Uterus (tissue), 4 donors: Measurements from ENCODE around the gene JPH3. TPM values are rescaled to one million over a fixed set of nuclear protein-coding genes. Genes with fewer than 3 reads are reported as not detected.

Experiments
- DNase-seq, 2 donors: peaks; one replicate each; pipeline ENCODE4 v3.0.0-alpha.2; 2019 to 2020
- H3K27ac ChIP-seq, 2 donors: fragments of 200-600 bp; sonication (generic); 1 replicate in 1 of 2; 2 replicates in 1 of 2; pipeline ENCODE4 v1.5.1; 2016 to 2018
- H3K27me3 ChIP-seq, 2 donors: fragments of 200-600 bp; sonication (generic); one replicate each; pipeline ENCODE4 v1.5.1; 2018 to 2019; ENCODE audit warnings: control low read depth in 1 of 2
- H3K36me3 ChIP-seq, 2 donors: fragments of 200-600 bp; sonication (generic); one replicate each; pipeline ENCODE4 v1.5.1; 2019; ENCODE audit warnings: control low read depth in 1 of 2
- H3K4me1 ChIP-seq, 2 donors: fragments of 200-600 bp; sonication (generic); one replicate each; pipeline ENCODE4 v1.5.1; 2018 to 2019; ENCODE audit warnings: control low read depth in 1 of 2
- H3K4me3 ChIP-seq, 2 donors: fragments of 200-600 bp; sonication (generic); 1 replicate in 1 of 2; 2 replicates in 1 of 2; pipeline ENCODE4 v1.5.1; 2018 to 2019; ENCODE audit warnings: mild to moderate bottlenecking in 1 of 2
- H3K9me3 ChIP-seq, 2 donors: fragments of 200-600 bp; sonication (generic); one replicate each; pipeline ENCODE4 v1.5.1; 2019; ENCODE audit warnings: control low read depth in 1 of 2
- POLR2A ChIP-seq, 2 donors: fragments of 450-650 bp; IDR thresholded peaks; one replicate each; pipeline ENCODE4 v1.6.1; 2016; ENCODE audit warnings: antibody characterized with exemption in 2 of 2, mild to moderate bottlenecking in 1 of 2, moderate library complexity in 1 of 2
- intact Hi-C: fragments of 100-400 bp; cut with DNase I; formaldehyde crosslinking; loops from one replicate; pipeline ENCODE4 v1.15.1; 2023; ENCODE audit warnings: low total_unique reads
- total RNA-seq, 4 donors: library from RNA; depleted of rRNA in 3 of 4; stranded (reverse); fragments of >200 nt in 3 of 4; gene quantifications; one replicate each; pipeline versions ENCODE4 v1.1.0 to v1.2.4, GENCODE V29; 2014 to 2023
- TF ChIP-seq, protein P1 (sequence below), 4 experiments: fragments of 200-600 bp in 2 of 4; fragments of 450-650 bp in 2 of 4; sonication (generic) in 2 of 4; IDR thresholded peaks; one replicate each; pipeline ENCODE4 v1.5.1; 2016 to 2019; ENCODE audit warnings: antibody characterized with exemption in 4 of 4, mild to moderate bottlenecking in 2 of 4, moderate library complexity in 1 of 4
- donor health status: DM: yes; HTN: yes; CAD: no.

Gene JPH3
- total RNA-seq, 4 donors from 2014 or later = 0.27 to 1.1 TPM; not detected in 2

DNA sequence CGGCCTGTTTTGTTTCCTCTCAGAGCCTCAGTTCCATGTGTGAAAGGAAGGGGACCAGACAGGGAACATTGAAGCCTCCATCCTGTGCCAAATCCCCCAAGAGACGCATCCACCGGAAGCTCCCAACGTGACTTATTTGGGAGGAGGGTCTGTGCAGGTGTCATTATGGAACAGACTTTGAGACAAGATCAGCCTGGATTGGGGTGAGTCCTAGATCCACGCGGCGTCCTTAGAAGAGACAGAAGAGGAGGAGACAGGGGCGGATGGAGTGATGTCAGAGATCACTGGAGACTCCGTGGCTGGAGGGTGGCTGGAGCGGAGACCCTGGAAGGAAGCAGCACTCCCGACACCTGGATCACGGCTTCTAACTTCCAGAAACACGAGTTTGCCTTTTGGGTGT, 83.5 kb downstream of the JPH3 start:
- Histone ChIP-seq H3K27ac (no peak overlapping the region), H3K4me3 (no peak overlapping the region), H3K27me3 (no peaks in the 10 kb centered on the region), H3K9me3 (no peaks in the 10 kb centered on the region), H3K36me3 (no peaks in the 10 kb centered on the region), H3K4me1 (no peaks in the 10 kb centered on the region)
- TF ChIP-seq, protein P1, sequence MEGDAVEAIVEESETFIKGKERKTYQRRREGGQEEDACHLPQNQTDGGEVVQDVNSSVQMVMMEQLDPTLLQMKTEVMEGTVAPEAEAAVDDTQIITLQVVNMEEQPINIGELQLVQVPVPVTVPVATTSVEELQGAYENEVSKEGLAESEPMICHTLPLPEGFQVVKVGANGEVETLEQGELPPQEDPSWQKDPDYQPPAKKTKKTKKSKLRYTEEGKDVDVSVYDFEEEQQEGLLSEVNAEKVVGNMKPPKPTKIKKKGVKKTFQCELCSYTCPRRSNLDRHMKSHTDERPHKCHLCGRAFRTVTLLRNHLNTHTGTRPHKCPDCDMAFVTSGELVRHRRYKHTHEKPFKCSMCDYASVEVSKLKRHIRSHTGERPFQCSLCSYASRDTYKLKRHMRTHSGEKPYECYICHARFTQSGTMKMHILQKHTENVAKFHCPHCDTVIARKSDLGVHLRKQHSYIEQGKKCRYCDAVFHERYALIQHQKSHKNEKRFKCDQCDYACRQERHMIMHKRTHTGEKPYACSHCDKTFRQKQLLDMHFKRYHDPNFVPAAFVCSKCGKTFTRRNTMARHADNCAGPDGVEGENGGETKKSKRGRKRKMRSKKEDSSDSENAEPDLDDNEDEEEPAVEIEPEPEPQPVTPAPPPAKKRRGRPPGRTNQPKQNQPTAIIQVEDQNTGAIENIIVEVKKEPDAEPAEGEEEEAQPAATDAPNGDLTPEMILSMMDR (IDR thresholded peaks at IDR 0.05) = no peak
- no peak for TF ChIP-seq POLR2A (IDR thresholded peaks at IDR 0.05)
- DNase-seq = no peak
- intact Hi-C loops = no loop called here

DNA sequence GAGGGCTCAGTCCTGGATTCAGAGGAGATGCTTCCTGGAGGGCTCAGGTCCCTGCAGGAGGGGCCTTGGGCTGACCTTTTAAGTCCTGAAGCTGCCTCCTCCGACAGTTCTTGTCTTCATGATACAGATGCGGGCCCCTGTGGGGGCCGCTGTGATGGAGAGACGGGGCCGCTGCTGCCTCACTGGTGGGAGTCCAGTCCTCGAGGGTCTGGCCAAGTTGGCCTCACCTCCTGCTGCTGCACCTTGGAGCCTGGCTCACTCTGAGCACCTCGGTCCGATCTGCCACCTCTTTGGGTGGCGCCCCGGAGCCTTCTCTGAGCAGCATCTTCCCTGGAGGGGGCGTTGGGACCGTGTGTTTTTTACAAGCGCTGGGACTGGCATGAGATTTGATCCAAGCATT, 84.4 kb downstream of the JPH3 start:
- Histone ChIP-seq H3K27me3 (no peaks in the 10 kb centered on the region), H3K36me3 (no peaks in the 10 kb centered on the region), H3K9me3 (no peaks in the 10 kb centered on the region), H3K27ac (no peak overlapping the region), H3K4me1 (no peaks in the 10 kb centered on the region), H3K4me3 (no peak overlapping the region)
- TF ChIP-seq, protein P1 (IDR thresholded peaks at IDR 0.05) = no peak
- TF ChIP-seq POLR2A (IDR thresholded peaks at IDR 0.05) = no peak
- no peak for DNase-seq
- intact Hi-C loops = no loop called here

DNA sequence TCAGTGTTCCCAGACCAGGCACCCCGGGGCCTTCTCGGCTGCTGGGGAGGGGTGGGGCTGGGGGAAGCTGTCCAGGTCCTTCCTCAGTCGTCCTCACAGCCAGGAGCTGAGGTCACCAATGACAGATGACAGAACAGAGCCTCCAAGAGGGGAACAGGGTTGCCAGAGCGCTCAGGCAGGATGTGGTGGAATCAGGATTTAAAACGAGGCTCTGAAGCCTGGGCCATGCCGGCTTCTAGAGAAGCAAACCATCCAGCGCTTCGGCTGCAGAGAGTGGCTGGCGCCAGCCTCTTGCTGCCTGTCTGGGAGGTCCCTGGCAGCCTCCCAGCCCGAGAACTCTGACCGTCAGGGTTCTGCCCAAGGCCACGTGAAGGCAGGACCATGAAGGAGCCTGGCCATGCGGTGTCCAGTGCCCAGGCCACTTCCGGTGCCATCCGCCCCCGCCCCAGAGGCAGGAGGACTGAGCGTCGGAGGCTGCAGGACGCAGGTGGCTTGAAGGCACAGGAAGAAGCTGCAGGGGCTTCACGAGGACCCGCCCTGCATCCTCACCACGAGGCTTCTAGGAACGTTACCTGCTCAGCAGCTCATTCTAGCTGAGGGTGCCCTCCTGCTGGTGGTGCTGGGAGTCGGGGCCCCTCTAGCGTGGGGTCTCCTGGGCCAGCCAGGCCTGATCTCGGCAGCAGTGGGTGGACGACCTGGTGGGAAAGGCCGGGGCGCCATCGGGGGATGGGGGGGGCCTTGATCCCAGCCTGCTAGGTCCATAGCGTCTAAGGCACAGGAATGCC, 85.0 kb downstream of the JPH3 start:
- no peaks in the 10 kb centered on the region for H3K36me3 ChIP-seq
- no peak overlapping the region for H3K27ac ChIP-seq
- no peaks in the 10 kb centered on the region for H3K9me3 ChIP-seq
- DNase-seq = no peak
- H3K4me1 ChIP-seq = no peaks in the 10 kb centered on the region
- intact Hi-C loops = no loop called here
- no peak overlapping the region for H3K4me3 ChIP-seq
- TF ChIP-seq, protein P1 (IDR thresholded peaks at IDR 0.05) = no peak
- no peak for TF ChIP-seq POLR2A (IDR thresholded peaks at IDR 0.05)
- no peaks in the 10 kb centered on the region for H3K27me3 ChIP-seq

DNA sequence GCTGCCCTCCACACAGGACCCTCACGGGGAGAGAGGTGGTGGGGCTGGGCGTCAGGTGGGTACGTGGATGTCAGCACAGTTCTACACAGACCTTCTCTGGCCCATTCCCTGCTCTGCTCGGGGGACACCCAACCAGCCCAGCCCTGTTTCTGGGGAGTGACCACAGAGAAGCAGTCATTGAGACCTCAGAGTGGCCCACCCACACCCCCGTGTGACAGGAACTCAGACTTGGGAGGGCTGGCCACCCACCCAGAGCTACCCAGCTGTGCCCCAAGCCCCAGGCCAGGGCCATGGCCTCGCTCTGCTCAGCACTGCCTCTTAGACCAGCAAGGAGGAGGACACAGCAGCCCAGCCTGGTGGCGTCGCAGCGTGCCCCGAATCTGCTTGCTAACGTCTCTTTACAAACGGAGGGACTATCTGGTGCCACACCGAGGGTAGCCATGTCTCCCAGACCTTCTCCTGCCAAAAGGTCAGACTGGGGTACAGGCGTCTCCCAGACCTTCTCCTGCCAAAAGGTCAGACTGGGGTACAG, 85.8 kb downstream of the JPH3 start:
- Histone ChIP-seq H3K27ac (no peak overlapping the region), H3K4me3 (no peak overlapping the region), H3K4me1 (no peaks in the 10 kb centered on the region), H3K9me3 (no peaks in the 10 kb centered on the region), H3K36me3 (no peaks in the 10 kb centered on the region), H3K27me3 (no peaks in the 10 kb centered on the region)
- DNase-seq = no peak
- no peak for TF ChIP-seq POLR2A (IDR thresholded peaks at IDR 0.05)
- TF ChIP-seq, protein P1 (IDR thresholded peaks at IDR 0.05) = no peak
- intact Hi-C loops = no loop called here
